ENCODE data around the gene ARHGEF33. TPM values are rescaled to one million over a fixed set of nuclear protein-coding genes. Genes with fewer than 3 reads are reported as not detected.

ARHGEF33 gene
- total RNA-seq, 1 experiment from 2014 or later = 0.41 TPM

DNA sequence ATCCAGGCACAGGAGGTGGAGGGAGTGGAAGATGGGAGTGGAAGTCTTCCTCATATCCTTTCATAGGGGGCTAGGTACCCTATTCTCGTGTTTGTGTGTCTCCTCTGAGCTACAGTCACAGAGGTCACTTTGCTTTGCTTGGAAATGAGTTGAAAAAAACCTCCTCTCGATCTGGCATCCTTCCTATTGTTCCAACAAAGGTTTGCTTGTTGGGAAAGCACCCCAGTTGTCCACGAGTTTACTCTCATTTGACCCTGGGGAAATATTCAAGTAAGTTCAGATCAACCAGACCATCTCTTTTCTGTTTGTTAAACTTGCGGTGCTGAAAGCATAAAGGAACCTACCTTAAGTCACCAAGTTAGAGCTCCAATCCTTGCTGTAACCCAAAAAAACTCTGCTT, 59.3 kb downstream of the ARHGEF33 start:
- H3K4me1 ChIP-seq (ENCODE audit: control insufficient read depth, insufficient read depth, low read length) = 0 out of 2 replicates have a peak, but pooled peaks cover 5% of the 10 kb centered on the region
- intact Hi-C loops (cut with micrococcal nuclease; ENCODE audit: unreplicated experiment) (no loop called here), in situ Hi-C loops (cut with HindIII; ENCODE audit: low pct_unique_long_range_greater_than_20kb, low sequenced_read_pairs) (no loop called here)
- ChIA-PET POLR2A (no interaction called here), CTCF (no interaction called here)
- H3K27me3 ChIP-seq (ENCODE audit: control insufficient read depth, insufficient read depth, low read length) = no peaks in the 10 kb centered on the region; the same call in 1 of the 2 replicates
- no peak for ATAC-seq
- no peaks in the 10 kb centered on the region for H3K36me3 ChIP-seq (ENCODE audit: control insufficient read depth, insufficient read depth, low read length)
- BruUV-seq (replicated peaks) = no TSS peak
- no peaks in the 10 kb centered on the region for H3K9me3 ChIP-seq (ENCODE audit: control insufficient read depth, insufficient read depth, low read depth, low read length)
- TF ChIP-seq TCF7L2 (IDR thresholded peaks at IDR 0.05; ENCODE audit: low read depth, low read length) (no peak), SIN3A (IDR thresholded peaks at IDR 0.05; ENCODE audit: borderline replicate concordance, insufficient read depth, low read depth, low read length) (no peak), POLR2AphosphoS5 (IDR thresholded peaks at IDR 0.05; ENCODE audit: low read depth, low read length) (no peak)
- TF ChIP-seq, protein P1, sequence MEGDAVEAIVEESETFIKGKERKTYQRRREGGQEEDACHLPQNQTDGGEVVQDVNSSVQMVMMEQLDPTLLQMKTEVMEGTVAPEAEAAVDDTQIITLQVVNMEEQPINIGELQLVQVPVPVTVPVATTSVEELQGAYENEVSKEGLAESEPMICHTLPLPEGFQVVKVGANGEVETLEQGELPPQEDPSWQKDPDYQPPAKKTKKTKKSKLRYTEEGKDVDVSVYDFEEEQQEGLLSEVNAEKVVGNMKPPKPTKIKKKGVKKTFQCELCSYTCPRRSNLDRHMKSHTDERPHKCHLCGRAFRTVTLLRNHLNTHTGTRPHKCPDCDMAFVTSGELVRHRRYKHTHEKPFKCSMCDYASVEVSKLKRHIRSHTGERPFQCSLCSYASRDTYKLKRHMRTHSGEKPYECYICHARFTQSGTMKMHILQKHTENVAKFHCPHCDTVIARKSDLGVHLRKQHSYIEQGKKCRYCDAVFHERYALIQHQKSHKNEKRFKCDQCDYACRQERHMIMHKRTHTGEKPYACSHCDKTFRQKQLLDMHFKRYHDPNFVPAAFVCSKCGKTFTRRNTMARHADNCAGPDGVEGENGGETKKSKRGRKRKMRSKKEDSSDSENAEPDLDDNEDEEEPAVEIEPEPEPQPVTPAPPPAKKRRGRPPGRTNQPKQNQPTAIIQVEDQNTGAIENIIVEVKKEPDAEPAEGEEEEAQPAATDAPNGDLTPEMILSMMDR (IDR thresholded peaks at IDR 0.05) = no peak
- TF ChIP-seq, protein P2, sequence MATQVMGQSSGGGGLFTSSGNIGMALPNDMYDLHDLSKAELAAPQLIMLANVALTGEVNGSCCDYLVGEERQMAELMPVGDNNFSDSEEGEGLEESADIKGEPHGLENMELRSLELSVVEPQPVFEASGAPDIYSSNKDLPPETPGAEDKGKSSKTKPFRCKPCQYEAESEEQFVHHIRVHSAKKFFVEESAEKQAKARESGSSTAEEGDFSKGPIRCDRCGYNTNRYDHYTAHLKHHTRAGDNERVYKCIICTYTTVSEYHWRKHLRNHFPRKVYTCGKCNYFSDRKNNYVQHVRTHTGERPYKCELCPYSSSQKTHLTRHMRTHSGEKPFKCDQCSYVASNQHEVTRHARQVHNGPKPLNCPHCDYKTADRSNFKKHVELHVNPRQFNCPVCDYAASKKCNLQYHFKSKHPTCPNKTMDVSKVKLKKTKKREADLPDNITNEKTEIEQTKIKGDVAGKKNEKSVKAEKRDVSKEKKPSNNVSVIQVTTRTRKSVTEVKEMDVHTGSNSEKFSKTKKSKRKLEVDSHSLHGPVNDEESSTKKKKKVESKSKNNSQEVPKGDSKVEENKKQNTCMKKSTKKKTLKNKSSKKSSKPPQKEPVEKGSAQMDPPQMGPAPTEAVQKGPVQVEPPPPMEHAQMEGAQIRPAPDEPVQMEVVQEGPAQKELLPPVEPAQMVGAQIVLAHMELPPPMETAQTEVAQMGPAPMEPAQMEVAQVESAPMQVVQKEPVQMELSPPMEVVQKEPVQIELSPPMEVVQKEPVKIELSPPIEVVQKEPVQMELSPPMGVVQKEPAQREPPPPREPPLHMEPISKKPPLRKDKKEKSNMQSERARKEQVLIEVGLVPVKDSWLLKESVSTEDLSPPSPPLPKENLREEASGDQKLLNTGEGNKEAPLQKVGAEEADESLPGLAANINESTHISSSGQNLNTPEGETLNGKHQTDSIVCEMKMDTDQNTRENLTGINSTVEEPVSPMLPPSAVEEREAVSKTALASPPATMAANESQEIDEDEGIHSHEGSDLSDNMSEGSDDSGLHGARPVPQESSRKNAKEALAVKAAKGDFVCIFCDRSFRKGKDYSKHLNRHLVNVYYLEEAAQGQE (IDR thresholded peaks at IDR 0.05; ENCODE audit: insufficient read depth in 1 of 2, low read depth in 2 of 2, low read length in 1 of 2) = no peak
- no peak overlapping the region for H3K27ac ChIP-seq (ENCODE audit: low read length)
- no peak for DNase-seq (ENCODE audit: low read depth, low spot score)
- H3K4me3 ChIP-seq (ENCODE audit: low read depth in 2 of 2, low read length in 2 of 2) = no peak overlapping the region

DNA sequence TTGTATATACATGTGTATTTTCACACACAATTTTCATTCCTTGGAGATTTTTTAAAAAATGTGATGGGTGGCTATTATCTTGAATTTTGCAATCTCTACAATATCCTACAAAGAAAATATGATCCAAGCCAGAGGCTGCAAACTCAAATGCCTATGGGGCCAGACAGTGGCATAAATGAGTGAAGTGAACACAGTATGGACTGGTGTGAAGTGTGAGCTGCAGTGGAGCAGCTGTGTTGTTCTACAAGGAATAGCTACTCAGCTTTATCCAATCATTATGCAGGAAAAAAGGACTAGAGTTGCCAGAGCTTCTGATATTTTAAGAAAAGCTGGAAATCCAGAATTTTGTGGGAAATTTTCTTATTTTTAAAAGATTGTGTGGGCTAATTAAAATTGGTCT, 62.1 kb downstream of the ARHGEF33 start:
- DNase-seq (ENCODE audit: low read depth, low spot score) (no peak), ATAC-seq (no peak)
- H3K27me3 ChIP-seq (ENCODE audit: control insufficient read depth, insufficient read depth, low read length) = no peaks in the 10 kb centered on the region; the same call in 1 of the 2 replicates
- intact Hi-C loops (cut with micrococcal nuclease; ENCODE audit: unreplicated experiment) = no loop called here
- BruUV-seq (replicated peaks) = no TSS peak
- TF ChIP-seq, protein P2 (IDR thresholded peaks at IDR 0.05; ENCODE audit: insufficient read depth in 1 of 2, low read depth in 2 of 2, low read length in 1 of 2) = no peak
- no peak for TF ChIP-seq TCF7L2 (IDR thresholded peaks at IDR 0.05; ENCODE audit: low read depth, low read length)
- TF ChIP-seq, protein P1 (IDR thresholded peaks at IDR 0.05) = no peak
- no peak for TF ChIP-seq POLR2AphosphoS5 (IDR thresholded peaks at IDR 0.05; ENCODE audit: low read depth, low read length)
- no peak for TF ChIP-seq SIN3A (IDR thresholded peaks at IDR 0.05; ENCODE audit: borderline replicate concordance, insufficient read depth, low read depth, low read length)
- CTCF ChIA-PET = no interaction called here
- no peak overlapping the region for H3K27ac ChIP-seq (ENCODE audit: low read length)
- no peak overlapping the region for H3K4me3 ChIP-seq (ENCODE audit: low read depth in 2 of 2, low read length in 2 of 2)
- POLR2A ChIA-PET = no interaction called here
- in situ Hi-C loops (cut with HindIII; ENCODE audit: low pct_unique_long_range_greater_than_20kb, low sequenced_read_pairs) = no loop called here
- no peaks in the 10 kb centered on the region for H3K9me3 ChIP-seq (ENCODE audit: control insufficient read depth, insufficient read depth, low read depth, low read length)
- no peaks in the 10 kb centered on the region for H3K36me3 ChIP-seq (ENCODE audit: control insufficient read depth, insufficient read depth, low read length)
- H3K4me1 ChIP-seq (ENCODE audit: control insufficient read depth, insufficient read depth, low read length) = 0 out of 2 replicates have a peak, but pooled peaks cover 5% of the 10 kb centered on the region
